GM19438 (cell line): ENCODE results near the gene DNM2.

Experiments used
- ATAC-seq: cut with Tn5 transposase; IDR thresholded peaks from one replicate; pipeline ENCODE4 v1.9.1; 2021; ENCODE audit warnings: low read depth; ENCODE audit not compliant: unreplicated experiment

Gene DNM2

GRCh38 chr19:10768936-10769335 is 51.1 kb downstream of the DNM2 start:
- ATAC-seq: no peak

- ATAC-seq: no peak
Measured at GRCh38 chr19:10769533-10770491, 51.9 kb downstream of the DNM2 start.

- ATAC-seq: no peak
Measured at GRCh38 chr19:10773969-10774368, 56.1 kb downstream of the DNM2 start.

GRCh38 chr19:10774893-10775292 is 57.0 kb downstream of the DNM2 start:
- ATAC-seq: no peak

- no peak for ATAC-seq
Measured at GRCh38 chr19:10776900-10777650, 59.2 kb downstream of the DNM2 start.

- ATAC-seq: no peak
Measured at GRCh38 chr19:10780368-10780767, 62.5 kb downstream of the DNM2 start.

GRCh38 chr19:10782795-10783194 is 64.9 kb downstream of the DNM2 start:
- ATAC-seq: no peak

GRCh38 chr19:10784257-10784656 is 66.4 kb downstream of the DNM2 start:
- no peak for ATAC-seq

- ATAC-seq: no peak
Measured at GRCh38 chr19:10788146-10788545, 70.3 kb downstream of the DNM2 start.

- ATAC-seq: no peak
Measured at GRCh38 chr19:10789866-10790265, 72.0 kb downstream of the DNM2 start.

- no peak for ATAC-seq
Measured at GRCh38 chr19:10796653-10797052, 78.8 kb downstream of the DNM2 start.

GRCh38 chr19:10797078-10797477 is 79.2 kb downstream of the DNM2 start:
- no peak for ATAC-seq

- no peak for ATAC-seq
Measured at GRCh38 chr19:10797541-10798256, 79.8 kb downstream of the DNM2 start.

GRCh38 chr19:10800488-10800887 is 82.6 kb downstream of the DNM2 start:
- no peak for ATAC-seq

- ATAC-seq: no peak
Measured at GRCh38 chr19:10802479-10802878, 84.6 kb downstream of the DNM2 start.

GRCh38 chr19:10803252-10803651 is 85.4 kb downstream of the DNM2 start:
- no peak for ATAC-seq

GRCh38 chr19:10805065-10805757 is 87.3 kb downstream of the DNM2 start:
- no peak for ATAC-seq

- no peak for ATAC-seq
Measured at GRCh38 chr19:10805758-10806247, 87.9 kb downstream of the DNM2 start.

- no peak for ATAC-seq
Measured at GRCh38 chr19:10808937-10809649, 91.2 kb downstream of the DNM2 start.
